Skeletal muscle cell (primary cell): ENCODE measurements around the gene USP21.

Experiments
- DNase-seq: peaks from one replicate; pipeline ENCODE4 v3.0.0-alpha.2; 2010; ENCODE audit warnings: low read depth
- H3K4me3 ChIP-seq: 2 replicates; pipeline ENCODE4 v1.5.1; 2011; ENCODE audit warnings: low read depth, mild to moderate bottlenecking, control low read depth, low read length, moderate library complexity

USP21 gene

GRCh38 chr1:161200992-161201835 lies 41.9 kb downstream of the USP21 start:
- peak overlapping the region; percentile 83 for H3K4me3 ChIP-seq
- DNase-seq, result peak; percentile 74

GRCh38 chr1:161201836-161202712 lies 42.8 kb downstream of the USP21 start, which contains the start of gene NDUFS2:
NDUFS2 (plus strand) TSS chr1:161202367; CDS start chr1:161202386, 19 bp downstream.
- peak; percentile 98 for DNase-seq
- H3K4me3 ChIP-seq, result peak within 1 kb of the TSS; percentile 83

GRCh38 chr1:161206411-161207140 lies 47.3 kb downstream of the USP21 start:
- no peak overlapping the region for H3K4me3 ChIP-seq
- DNase-seq, result no peak

- no peak overlapping the region for H3K4me3 ChIP-seq
- peak; percentile 81 for DNase-seq
Measured at GRCh38 chr1:161207173-161207572, 47.9 kb downstream of the USP21 start.

- DNase-seq, result no peak
- H3K4me3 ChIP-seq, result no peak overlapping the region
Measured at GRCh38 chr1:161209790-161210409, 50.6 kb downstream of the USP21 start.

- DNase-seq, result no peak
- H3K4me3 ChIP-seq, result no peak overlapping the region
Measured at GRCh38 chr1:161214369-161214768, 55.1 kb downstream of the USP21 start.

GRCh38 chr1:161215076-161215475 lies 55.8 kb downstream of the USP21 start, which contains the start of gene FCER1G:
FCER1G (plus strand) TSS chr1:161215295; CDS start chr1:161215322, 27 bp downstream.
- DNase-seq, result no peak
- no peak within 1 kb of the TSS for H3K4me3 ChIP-seq
